Hematopoietic multipotent progenitor cell treated with erythropoietin and hydrocortisone succinate and interleukin-3 and kit ligand, for 6 days (in vitro differentiated cells): ENCODE measurements around the gene TAS2R40.
A peak's percentile ranks its signal among the peaks of the same experiment; 100 is the strongest.
"Not testable (repeated sequence)": the region's sequence is repeated elsewhere in the genome, so short reads cannot be mapped to it uniquely, and the experiment has no call there.

Experiments used
- DNase-seq: peaks from one replicate; pipeline ENCODE4 v3.0.0-alpha.2; 2015

TAS2R40 gene

GRCh38 chr7:143221737-143222136 lies at the start of gene TAS2R40:
TSS of gene TAS2R40 (plus strand) at chr7:143222037. CDS start at chr7:143222079, 42 bp downstream.
- DNase-seq, result no peak

- DNase-seq, result no peak
These were observed 49.5 kb upstream of the TAS2R40 start for GRCh38 chr7:143172354-143172753.

DNA sequence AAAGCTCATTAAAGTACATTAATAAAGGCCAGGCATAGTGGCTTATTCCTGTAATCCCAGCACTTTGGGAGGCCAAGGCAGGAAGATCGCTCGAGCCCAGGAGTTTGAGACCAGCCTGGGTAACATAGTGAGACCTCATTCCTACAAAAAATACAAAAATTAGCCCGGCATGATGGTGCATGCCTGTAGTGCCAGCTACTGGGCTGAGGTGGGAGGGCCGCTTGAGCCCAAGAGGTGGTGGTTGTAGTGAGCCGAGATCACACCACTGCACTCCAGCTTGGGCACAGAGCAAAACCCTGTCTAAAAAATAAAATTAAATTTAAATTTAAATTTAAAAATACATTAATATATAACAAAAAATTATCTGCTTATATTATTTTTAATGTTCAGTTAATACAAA lies 45.7 kb upstream of the TAS2R40 start:
- no peak for DNase-seq

DNA sequence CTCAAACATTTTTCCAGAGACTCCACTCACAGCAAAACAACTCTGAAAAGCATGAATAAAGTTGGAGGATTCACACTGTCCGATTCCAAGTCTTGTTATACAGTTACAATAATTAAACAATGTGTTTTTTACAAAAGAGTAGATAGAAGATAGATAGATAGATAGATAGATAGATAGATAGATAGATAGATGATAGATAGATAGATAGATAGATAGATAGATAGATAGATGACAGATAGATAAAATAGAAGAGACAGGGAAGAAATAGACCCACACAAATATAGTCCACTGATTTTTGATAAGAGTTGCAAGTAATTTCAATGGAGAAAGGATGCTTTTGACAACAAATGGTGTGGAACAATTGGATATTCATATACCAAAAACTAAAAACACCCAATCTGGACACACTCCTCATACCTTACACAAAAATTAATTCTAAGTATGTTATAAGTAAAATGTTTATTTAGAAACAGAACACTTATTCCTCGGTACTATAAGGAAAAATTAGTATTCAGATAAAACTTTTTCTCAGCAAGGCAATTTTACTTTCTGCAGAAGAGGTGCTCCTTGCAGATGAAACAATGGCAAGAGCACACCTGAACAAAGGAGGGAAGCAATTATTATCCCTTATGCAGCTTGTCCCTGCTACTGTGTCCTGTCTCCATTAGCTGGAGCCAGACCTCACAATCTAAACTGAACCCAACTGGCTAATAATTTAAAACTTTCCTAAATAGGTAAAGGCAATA lies 44.3 kb upstream of the TAS2R40 start:
- DNase-seq, result peak; percentile 10

DNA sequence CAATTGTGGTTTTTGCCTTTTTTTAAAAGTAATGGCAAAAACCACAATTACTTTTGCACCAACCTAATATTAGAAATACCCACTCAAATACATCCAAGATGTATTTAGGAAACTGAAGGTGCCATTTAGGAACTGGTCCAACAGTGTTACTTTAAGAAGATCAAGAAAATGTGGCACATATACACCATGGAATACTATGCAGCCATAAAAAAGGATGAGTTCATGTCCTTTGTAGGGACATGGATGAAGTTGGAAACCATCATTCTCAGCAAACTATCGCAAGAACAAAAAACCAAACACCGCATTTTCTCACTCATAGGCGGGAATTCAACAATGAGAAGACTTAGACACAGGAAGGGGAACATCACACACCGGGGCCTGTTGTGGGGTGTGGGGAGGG lies 41.1 kb upstream of the TAS2R40 start:
- DNase-seq, result not testable (repeated sequence)

GRCh38 chr7:143181349-143181748 lies 40.5 kb upstream of the TAS2R40 start:
- no peak for DNase-seq

GRCh38 chr7:143183024-143183423 lies 38.8 kb upstream of the TAS2R40 start, which contains the start of gene TAS2R39:
TSS of gene TAS2R39 (plus strand) at chr7:143183419. CDS start at chr7:143183419, 0 bp downstream.
- DNase-seq, result no peak

- no peak for DNase-seq
These were observed 36.3 kb upstream of the TAS2R40 start for GRCh38 chr7:143185551-143185950.

- DNase-seq, result no peak
These were observed 32.8 kb upstream of the TAS2R40 start for GRCh38 chr7:143188994-143189393.

GRCh38 chr7:143193880-143194279 lies 28.0 kb upstream of the TAS2R40 start:
- no peak for DNase-seq

DNA sequence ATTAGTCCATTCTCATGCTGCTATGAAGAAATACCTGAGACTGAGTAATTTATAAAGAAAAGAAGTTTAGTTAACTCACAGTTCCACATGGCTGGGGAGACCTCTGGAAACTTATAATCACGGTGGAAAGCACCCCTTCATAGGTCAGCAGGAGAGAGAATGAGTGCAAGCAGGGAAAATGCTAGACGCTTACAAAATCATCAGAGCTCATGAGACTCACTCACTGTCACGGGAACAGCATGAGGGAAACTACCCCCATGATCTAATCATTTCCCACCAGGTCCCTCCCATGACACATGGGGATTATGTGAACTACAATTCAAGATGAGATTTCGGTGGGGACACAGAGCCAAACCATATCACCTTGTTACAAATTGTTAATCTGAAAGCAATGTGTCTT lies 22.8 kb upstream of the TAS2R40 start:
- DNase-seq, result no peak

DNA sequence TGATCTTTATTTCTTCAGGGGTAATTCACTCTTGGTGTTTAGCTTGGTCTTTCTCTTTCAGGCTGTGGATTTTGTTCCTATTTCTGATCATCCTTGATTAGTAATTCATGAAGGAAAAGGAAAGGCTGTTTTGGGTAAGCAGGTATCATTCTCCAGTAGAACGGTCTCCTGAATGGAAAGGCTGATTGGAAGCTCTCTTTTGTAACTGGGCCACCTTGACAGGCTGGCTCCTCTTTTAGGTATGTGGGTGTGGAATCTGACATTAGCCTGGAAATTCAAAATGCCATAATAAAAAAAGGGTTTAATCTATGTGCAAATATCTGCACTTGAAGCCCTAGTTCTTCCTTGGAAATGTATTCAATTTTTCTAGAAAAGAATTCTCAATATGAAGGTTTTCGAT lies 19.7 kb upstream of the TAS2R40 start:
- no peak for DNase-seq

GRCh38 chr7:143203386-143203785 lies 18.5 kb upstream of the TAS2R40 start:
- no peak for DNase-seq

DNA sequence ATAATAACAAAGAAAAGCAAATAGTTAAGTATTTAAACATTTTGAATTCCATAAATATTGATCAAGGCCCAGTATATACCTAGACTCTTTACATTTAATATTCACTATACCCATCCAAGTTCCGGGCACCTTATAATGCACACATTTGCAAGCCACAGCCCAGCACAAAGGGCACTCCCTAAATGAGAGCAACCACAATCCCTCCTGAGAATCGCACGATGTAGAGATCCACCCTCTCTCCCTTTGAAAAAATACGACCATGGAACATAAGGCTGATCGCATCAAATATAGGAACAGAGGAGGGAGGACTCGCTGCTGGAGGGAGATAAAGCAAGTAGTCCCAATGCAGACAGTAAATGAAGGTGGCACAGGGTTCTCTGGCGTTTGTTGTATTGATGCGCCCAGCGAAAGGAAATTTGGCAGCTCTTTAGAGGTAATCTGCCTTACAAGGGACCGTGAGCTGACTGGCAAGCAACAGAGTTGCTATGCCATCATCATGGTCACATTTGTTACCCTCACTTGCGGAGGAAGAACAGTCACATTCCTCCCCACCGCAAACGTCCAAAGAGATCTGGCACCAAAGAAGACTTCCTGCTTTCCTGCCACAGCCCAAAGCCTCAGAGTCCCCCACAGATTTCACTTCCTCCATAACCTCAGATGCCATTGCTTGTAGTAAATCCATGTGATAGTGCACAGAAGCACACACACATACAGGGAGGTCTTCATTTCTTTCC lies 16.1 kb upstream of the TAS2R40 start:
- peak; percentile 68 for DNase-seq

- no peak for DNase-seq
These were observed 11.3 kb upstream of the TAS2R40 start for GRCh38 chr7:143210541-143210940.

GRCh38 chr7:143213478-143213877 lies 8.4 kb upstream of the TAS2R40 start:
- DNase-seq, result not testable (repeated sequence)

- peak; percentile 96 for DNase-seq
These were observed 6.8 kb upstream of the TAS2R40 start for GRCh38 chr7:143214789-143215679.

DNA sequence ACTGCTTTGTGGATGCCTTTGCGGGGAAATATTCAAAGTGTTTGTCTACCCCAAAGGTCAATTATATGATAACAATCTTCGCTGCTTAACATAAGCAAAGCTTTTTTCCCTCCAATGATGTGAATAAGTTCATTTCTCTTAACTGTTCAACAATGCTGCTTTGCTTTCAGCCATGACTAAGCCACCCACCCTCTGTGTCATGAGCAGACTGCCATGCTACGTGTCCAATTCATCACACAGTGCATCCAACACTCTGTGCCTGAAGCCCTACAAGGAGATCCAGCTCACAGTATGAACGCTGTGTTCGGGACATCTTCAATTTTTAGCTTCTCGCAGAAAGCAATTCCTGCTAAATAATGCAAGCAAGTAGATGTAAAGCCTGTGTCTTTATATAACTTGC lies 5.7 kb upstream of the TAS2R40 start:
- no peak for DNase-seq

DNA sequence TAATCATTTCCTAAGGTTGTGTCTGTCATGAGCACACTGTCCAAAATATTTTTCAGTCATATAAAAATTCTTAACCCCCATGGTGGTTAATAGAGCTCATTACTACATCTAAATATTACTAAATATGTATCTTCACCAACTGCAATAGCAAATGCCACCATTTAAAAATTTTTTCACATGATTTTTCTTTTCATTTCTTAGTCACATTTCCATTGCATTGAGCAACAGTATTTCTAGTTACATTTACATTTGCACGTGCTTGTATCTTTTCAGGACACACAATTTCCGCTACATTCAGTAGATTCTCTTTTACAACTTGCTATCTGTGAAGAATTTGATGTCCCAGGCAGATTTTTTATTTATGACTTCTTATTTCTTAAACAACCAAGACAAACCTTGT lies 5.2 kb upstream of the TAS2R40 start:
- no peak for DNase-seq

GRCh38 chr7:143217806-143218205 lies 4.0 kb upstream of the TAS2R40 start:
- DNase-seq, result no peak

DNA sequence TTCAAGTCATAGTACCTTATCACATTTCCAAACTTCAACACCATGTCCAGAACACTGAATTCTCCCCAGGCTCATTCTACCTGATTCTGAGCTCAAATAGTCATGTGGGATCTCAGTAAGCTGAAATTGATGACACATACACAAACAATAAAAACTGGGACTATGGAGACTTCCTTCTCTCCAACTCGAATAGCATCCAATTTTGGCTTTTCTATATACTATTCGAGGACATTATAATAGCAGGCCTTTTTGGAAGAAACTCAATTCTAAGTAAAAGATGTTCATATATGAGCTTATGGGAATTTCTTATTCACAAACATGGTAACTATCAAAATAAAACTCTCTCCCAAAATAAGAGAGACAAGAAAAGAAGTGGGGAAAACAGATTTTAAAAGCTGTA lies 551 bp upstream of the TAS2R40 start:
- no peak for DNase-seq

DNA sequence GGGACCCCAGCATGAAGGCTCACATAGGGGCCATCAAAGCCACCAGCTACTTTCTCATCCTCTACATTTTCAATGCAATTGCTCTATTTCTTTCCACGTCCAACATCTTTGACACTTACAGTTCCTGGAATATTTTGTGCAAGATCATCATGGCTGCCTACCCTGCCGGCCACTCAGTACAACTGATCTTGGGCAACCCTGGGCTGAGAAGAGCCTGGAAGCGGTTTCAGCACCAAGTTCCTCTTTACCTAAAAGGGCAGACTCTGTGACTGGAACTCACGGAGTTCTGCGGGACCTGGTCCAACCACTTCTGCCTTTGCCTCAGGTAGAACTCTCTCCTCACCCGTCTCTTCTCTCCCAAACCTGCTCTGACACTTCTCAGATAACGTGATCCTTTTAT lies 945 bp downstream of the TAS2R40 start:
- DNase-seq, result peak; percentile 60

- DNase-seq, result no peak
These were observed 1.9 kb downstream of the TAS2R40 start for GRCh38 chr7:143223784-143224183.
